Thymus (tissue), 11 donors: Measurements from ENCODE around the gene SERPINB8. TPM values are rescaled to one million over a fixed set of nuclear protein-coding genes. Genes with fewer than 3 reads are reported as not detected.
A peak's percentile ranks its signal among the peaks of the same experiment; 100 is the strongest.

Source experiments
- DNase-seq, 9 donors: peaks; one replicate each; pipeline ENCODE4 v3.0.0-alpha.2; 2013; ENCODE audit warnings: low spot score in 9 of 9, low read depth in 6 of 9, missing footprints in 1 of 9
- H3K27ac ChIP-seq, 2 donors: one replicate each; pipeline ENCODE4 v1.5.1; 2013; ENCODE audit warnings: control low read depth in 1 of 2, low read depth in 1 of 2, low read length in 1 of 2, mild to moderate bottlenecking in 1 of 2, moderate library complexity in 1 of 2
- H3K27me3 ChIP-seq, 2 donors: one replicate each; pipeline ENCODE4 v1.5.1; 2013; ENCODE audit warnings: low read length in 1 of 2; ENCODE audit not compliant: control insufficient read depth in 2 of 2, insufficient read depth in 1 of 2
- H3K36me3 ChIP-seq, 2 donors: one replicate each; pipeline ENCODE4 v1.5.1; 2013; ENCODE audit warnings: low read length in 1 of 2, mild to moderate bottlenecking in 1 of 2, moderate library complexity in 1 of 2; ENCODE audit not compliant: control insufficient read depth in 2 of 2, insufficient read depth in 2 of 2
- H3K4me1 ChIP-seq, 2 donors: one replicate each; pipeline ENCODE4 v1.5.1; 2013; ENCODE audit warnings: low read length in 2 of 2; ENCODE audit not compliant: control insufficient read depth in 2 of 2, insufficient read depth in 2 of 2
- H3K4me3 ChIP-seq, 2 donors: one replicate each; pipeline ENCODE4 v1.5.1; 2013; ENCODE audit warnings: low read length in 2 of 2, control low read depth in 1 of 2, mild to moderate bottlenecking in 1 of 2
- H3K9me3 ChIP-seq, 2 donors: one replicate each; pipeline ENCODE4 v1.5.1; 2013; ENCODE audit warnings: low read length in 1 of 2, mild to moderate bottlenecking in 1 of 2; ENCODE audit not compliant: control insufficient read depth in 2 of 2, insufficient read depth in 1 of 2
- WGBS: extraction: QIAGEN DNeasy Blood & Tissue Kit; methylation state at CpG from one replicate; pipeline ENCODE4 v1.1.7; 2013; 5-methylcytosine and 5-hydroxymethylcytosine counted together
- polyA plus RNA-seq: library from polyadenylated mRNA; stranded (reverse); fragments of 200-250 nt; gene quantifications from one replicate; pipeline ENCODE4 v1.2.3, GENCODE V29; 2013
- total RNA-seq: library from RNA; stranded (reverse); fragments of 120-200 nt; gene quantifications from one replicate; pipeline ENCODE4 v1.2.4, GENCODE V29; 2013
- donor health status: healthy.

SERPINB8 gene
- total and polyA plus RNA-seq, 2 donors = 7.0 to 11.2 TPM

- no peak overlapping the region for H3K4me3 ChIP-seq
- H3K27ac ChIP-seq = no peak overlapping the region
- WGBS = 82% methylated on average over 7 of the region's 7 CpGs
- no peak for DNase-seq
- no peaks in the 10 kb centered on the region for H3K4me1 ChIP-seq
- peaks cover 0 to 2% of the 10 kb centered on the region in 2 donors for H3K36me3 ChIP-seq
- no peaks in the 10 kb centered on the region for H3K27me3 ChIP-seq
- H3K9me3 ChIP-seq = peaks cover 3 to 13% of the 10 kb centered on the region in 2 donors
These were observed 22.9 kb downstream of the SERPINB8 start for GRCh38 chr18:63992751-63993150.

- peak in 1 of 9 donors; percentile 27 for DNase-seq
- Histone ChIP-seq H3K4me3 (no peak overlapping the region), H3K27ac (no peak overlapping the region), H3K36me3 (peaks cover 0 to 2% of the 10 kb centered on the region in 2 donors), H3K9me3 (peaks cover 3 to 13% of the 10 kb centered on the region in 2 donors), H3K4me1 (no peaks in the 10 kb centered on the region), H3K27me3 (no peaks in the 10 kb centered on the region)
- 42% methylated on average over 6 of the region's 6 CpGs for WGBS
These were observed 25.0 kb downstream of the SERPINB8 start for GRCh38 chr18:63994783-63995399.

GRCh38 chr18:63997041-63997440 lies 27.2 kb downstream of the SERPINB8 start:
- H3K36me3 ChIP-seq = peaks cover 0 to 2% of the 10 kb centered on the region in 2 donors
- no peak overlapping the region for H3K27ac ChIP-seq
- no peak for DNase-seq
- WGBS = 93% methylated on average over 4 of the region's 4 CpGs
- H3K27me3 ChIP-seq = peaks cover 0 to 5% of the 10 kb centered on the region in 2 donors
- peaks cover 3 to 13% of the 10 kb centered on the region in 2 donors for H3K9me3 ChIP-seq
- H3K4me3 ChIP-seq = no peak overlapping the region
- H3K4me1 ChIP-seq = no peaks in the 10 kb centered on the region

- H3K27ac ChIP-seq = no peak overlapping the region
- no peaks in the 10 kb centered on the region for H3K4me1 ChIP-seq
- no peak overlapping the region for H3K4me3 ChIP-seq
- peaks cover 0 to 9% of the 10 kb centered on the region in 2 donors for H3K27me3 ChIP-seq
- DNase-seq = no peak
- H3K36me3 ChIP-seq = peaks cover 0 to 2% of the 10 kb centered on the region in 2 donors
- peaks cover 3 to 13% of the 10 kb centered on the region in 2 donors for H3K9me3 ChIP-seq
- 94% methylated on average over 2 of the region's 2 CpGs for WGBS
These were observed 27.7 kb downstream of the SERPINB8 start for GRCh38 chr18:63997606-63998005.

GRCh38 chr18:63999871-64000270 lies 30.0 kb downstream of the SERPINB8 start:
- WGBS = 88% methylated on average over 2 of the region's 2 CpGs
- Histone ChIP-seq H3K9me3 (peaks cover 3 to 8% of the 10 kb centered on the region in 2 donors), H3K36me3 (no peaks in the 10 kb centered on the region), H3K4me1 (no peaks in the 10 kb centered on the region), H3K27me3 (peaks cover 0 to 13% of the 10 kb centered on the region in 2 donors), H3K4me3 (no peak overlapping the region), H3K27ac (no peak overlapping the region)
- no peak for DNase-seq

- H3K4me3 ChIP-seq = no peak overlapping the region
- H3K36me3 ChIP-seq = no peaks in the 10 kb centered on the region
- no peak for DNase-seq
- 56% methylated on average over 41 of the region's 41 CpGs for WGBS
- no peaks in the 10 kb centered on the region for H3K4me1 ChIP-seq
- no peaks in the 10 kb centered on the region for H3K9me3 ChIP-seq
- H3K27me3 ChIP-seq = peaks cover 0 to 13% of the 10 kb centered on the region in 2 donors
- no peak overlapping the region for H3K27ac ChIP-seq
These were observed 32.7 kb downstream of the SERPINB8 start for GRCh38 chr18:64002581-64002980.

GRCh38 chr18:64009305-64009704 lies 39.4 kb downstream of the SERPINB8 start:
- WGBS = 97% methylated on average over 3 of the region's 3 CpGs
- Histone ChIP-seq H3K27ac (no peak overlapping the region), H3K27me3 (no peaks in the 10 kb centered on the region), H3K4me3 (no peak overlapping the region), H3K4me1 (no peaks in the 10 kb centered on the region), H3K36me3 (no peaks in the 10 kb centered on the region), H3K9me3 (no peaks in the 10 kb centered on the region)
- no peak for DNase-seq

DNA sequence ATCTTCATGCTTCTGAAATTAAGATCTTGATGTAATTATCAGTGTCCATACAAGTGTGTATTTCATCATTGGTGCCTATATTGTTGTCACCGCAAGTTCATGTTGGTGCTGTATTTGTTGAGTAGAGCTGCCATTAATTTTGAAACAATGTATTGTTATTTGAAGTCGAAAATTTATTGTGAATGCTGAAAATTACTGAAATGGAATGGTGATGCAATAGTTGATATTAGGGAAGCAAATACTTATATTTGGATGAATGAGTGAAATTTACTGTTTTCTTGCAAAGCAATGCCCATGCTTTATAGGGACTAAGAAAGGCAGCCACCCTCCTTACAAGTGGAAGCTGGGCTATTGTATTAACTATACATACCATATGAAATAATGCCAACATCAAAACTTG lies 41.6 kb downstream of the SERPINB8 start:
- 94% methylated on average over 2 of the region's 2 CpGs for WGBS

GRCh38 chr18:64017870-64018269 lies 48.0 kb downstream of the SERPINB8 start:
- DNase-seq = peak in 2 of 9 donors; percentile 8 to 31
- H3K4me1 ChIP-seq = no peaks in the 10 kb centered on the region
- H3K9me3 ChIP-seq = no peaks in the 10 kb centered on the region
- H3K27me3 ChIP-seq = no peaks in the 10 kb centered on the region
- 20% methylated on average over 1 of the region's 1 CpG for WGBS
- H3K27ac ChIP-seq = no peak overlapping the region
- H3K4me3 ChIP-seq = no peak overlapping the region
- no peaks in the 10 kb centered on the region for H3K36me3 ChIP-seq

More for the DNA sequence above, 41.6 kb downstream of the SERPINB8 start:
- Histone ChIP-seq H3K4me1 (no peaks in the 10 kb centered on the region), H3K9me3 (no peaks in the 10 kb centered on the region), H3K36me3 (no peaks in the 10 kb centered on the region), H3K27me3 (no peaks in the 10 kb centered on the region), H3K4me3 (no peak overlapping the region), H3K27ac (no peak overlapping the region)
- no peak for DNase-seq
